Measurements from ENCODE around the gene ART5. TPM values are rescaled to one million over a fixed set of nuclear protein-coding genes. Genes with fewer than 3 reads are reported as not detected.

ART5 gene
- polyA plus RNA-seq, 3 donors, result 2.3 to 3.3 (median 3.3) TPM

Other genes with a start within 250 kb of the ART5 start
- gene ART1, start 3.1 kb upstream of the ART5 start, polyA plus RNA-seq (ENCODE audit: insufficient read length in 3 of 3), result not detected
- 1 to 10 TPM; 1.2 to 1.4 (median 1.3) TPM for gene CHRNA10, start 29.4 kb upstream of the ART5 start, polyA plus RNA-seq (ENCODE audit: insufficient read length in 3 of 3)
- gene NUP98, start 155.6 kb upstream of the ART5 start, polyA plus RNA-seq (ENCODE audit: insufficient read length in 3 of 3), result 10 to 100 TPM; 58.2 to 62.6 (median 59.2) TPM
- 10 to 100 TPM; 37.3 to 38.6 (median 38.6) TPM for gene PGAP2, start 166.6 kb upstream of the ART5 start, polyA plus RNA-seq (ENCODE audit: insufficient read length in 3 of 3)
- gene RHOG, start 199.0 kb upstream of the ART5 start, polyA plus RNA-seq (ENCODE audit: insufficient read length in 3 of 3), result 10 to 100 TPM; 21.4 to 26.6 (median 22.4) TPM
- gene STIM1, start 213.7 kb upstream of the ART5 start, polyA plus RNA-seq (ENCODE audit: insufficient read length in 3 of 3), result 10 to 100 TPM; 33.1 to 35.1 (median 34.2) TPM